Heart right ventricle (tissue), 16 donors: Measurements from ENCODE around the gene UNC5B. TPM values are rescaled to one million over a fixed set of nuclear protein-coding genes. Genes with fewer than 3 reads are reported as not detected.

ENCODE experiments used
- ATAC-seq, 8 donors: fragments of 200-7000 bp; cut with Tn5 transposase; one replicate each; pipeline ENCODE4 v1.9.1; 2020; ENCODE audit warnings: mild to moderate bottlenecking in 8 of 8, moderate library complexity in 8 of 8, moderate number of reproducible peaks in 1 of 8
- DNase-seq, 2 donors: peaks; one replicate each; pipeline ENCODE4 v3.0.0-alpha.2; 2020
- H3K27ac ChIP-seq, 10 donors: fragments of 200-600 bp; sonication (generic) in 2 of 10; one replicate each; pipeline versions ENCODE4 v1.5.0 to v1.8.0; 2020 to 2022; ENCODE audit warnings: mild to moderate bottlenecking in 3 of 10
- H3K27me3 ChIP-seq, 7 donors: fragments of 200-600 bp; one replicate each; pipeline ENCODE4 v1.8.0; 2021 to 2022; ENCODE audit warnings: mild to moderate bottlenecking in 2 of 7
- H3K36me3 ChIP-seq, 9 donors: fragments of 200-600 bp; sonication (generic) in 1 of 9; one replicate each; pipeline versions ENCODE4 v1.5.0 to v1.8.0; 2020 to 2022; ENCODE audit warnings: mild to moderate bottlenecking in 2 of 9
- H3K4me1 ChIP-seq, 9 donors: fragments of 200-600 bp; sonication (generic) in 1 of 9; one replicate each; pipeline versions ENCODE4 v1.5.0 to v1.8.0; 2020 to 2022; ENCODE audit warnings: mild to moderate bottlenecking in 4 of 9
- H3K4me3 ChIP-seq, 10 donors: fragments of 200-600 bp; sonication (generic) in 2 of 10; one replicate each; pipeline versions ENCODE4 v1.5.0 to v1.8.0; 2020 to 2022; ENCODE audit warnings: mild to moderate bottlenecking in 7 of 10, moderate library complexity in 2 of 10
- H3K9me3 ChIP-seq, 11 donors: fragments of 200-600 bp in 10 of 11; sonication (generic) in 2 of 11; one replicate each; pipeline versions ENCODE4 v1.5.0 to v1.8.0; 2013 to 2022; ENCODE audit warnings: mild to moderate bottlenecking in 2 of 11, control low read depth in 1 of 11, moderate library complexity in 1 of 11
- WGBS, 2 donors: extraction: QIAGEN DNeasy Blood & Tissue Kit; methylation state at CpG; one replicate each; pipeline ENCODE4 v1.1.7; 2013; ENCODE audit warnings: inconsistent platforms in 1 of 2; 5-methylcytosine and 5-hydroxymethylcytosine counted together
- intact Hi-C, 10 donors: fragments of 100-400 bp; cut with DNase I; formaldehyde crosslinking; loops; one replicate each; pipeline versions ENCODE4 v1.11.1 to v1.14.2; 2022
- polyA plus RNA-seq, 2 donors: library from polyadenylated mRNA; stranded (reverse); fragments of 200-250 nt; gene quantifications; one replicate each; pipeline ENCODE4 v1.2.3, GENCODE V29; 2013
- total RNA-seq, 10 donors: library from RNA; stranded (reverse); fragmentation: NEBNext Ultra II Directional in 3 of 10; extraction: Animal tissue kit (Norgen Biotek cat#: 25700) in 3 of 10; gene quantifications; one replicate each; pipeline versions ENCODE4 v1.2.1 to v1.2.4, GENCODE V29; 2021 to 2023
- TF ChIP-seq, protein P1 (sequence below), 9 donors: fragments of 200-600 bp; sonication (generic) in 2 of 9; IDR thresholded peaks; one replicate each; pipeline versions ENCODE4 v1.5.0 to v1.8.0; 2021 to 2022; ENCODE audit warnings: antibody characterized with exemption in 9 of 9, mild to moderate bottlenecking in 5 of 9, moderate library complexity in 1 of 9
- donor health status: Arrhythmogenic right ventricular cardiomyopathy.
- donor health status: ischemic (EF 13 %, LVEDD 7.1; RV severe dilation, severe dysfunction).
- donor health status: healthy with polysubstance abuse.
- donor health status: DM: no; HTN: yes; CAD: no.
- donor health status: DM: no; HTN: no; CAD: no.
- donor health status: ischemic (EF 25% LVEDD 6.9; RV normal size, moderate dysfunction).
- donor health status: ischemic (EF 25% LVEDD 5.7; RV mildly dilated, moderate dysfunction).
- donor health status: healthy.
- donor health status: DM: yes; HTN: yes; CAD: no.
- donor health status: Ischemic cardiomyopathy.
- donor health status: ischemic (EF 35%, LVEDD 5.7; RV mildly dilated, moderate dysfunction).
- donor health status: nonischemic (EF 11% LVEDD 7.7; RV severe dilation, severe dysfunction).
- donor health status: DM: yes; HTN: yes; CAD: no.
- donor health status: PGD.
- donor health status: ischemic (EF 29% LVEDD 5.4; RV normal size, mild dysfunction).
- donor health status: nonischemic (EF 23%, LVEDD 6.1; RV moderate dilation, normal function).

The UNC5B gene
- total and polyA plus RNA-seq, 12 donors, result 3.3 to 20.6 (median 12.1) TPM

DNA sequence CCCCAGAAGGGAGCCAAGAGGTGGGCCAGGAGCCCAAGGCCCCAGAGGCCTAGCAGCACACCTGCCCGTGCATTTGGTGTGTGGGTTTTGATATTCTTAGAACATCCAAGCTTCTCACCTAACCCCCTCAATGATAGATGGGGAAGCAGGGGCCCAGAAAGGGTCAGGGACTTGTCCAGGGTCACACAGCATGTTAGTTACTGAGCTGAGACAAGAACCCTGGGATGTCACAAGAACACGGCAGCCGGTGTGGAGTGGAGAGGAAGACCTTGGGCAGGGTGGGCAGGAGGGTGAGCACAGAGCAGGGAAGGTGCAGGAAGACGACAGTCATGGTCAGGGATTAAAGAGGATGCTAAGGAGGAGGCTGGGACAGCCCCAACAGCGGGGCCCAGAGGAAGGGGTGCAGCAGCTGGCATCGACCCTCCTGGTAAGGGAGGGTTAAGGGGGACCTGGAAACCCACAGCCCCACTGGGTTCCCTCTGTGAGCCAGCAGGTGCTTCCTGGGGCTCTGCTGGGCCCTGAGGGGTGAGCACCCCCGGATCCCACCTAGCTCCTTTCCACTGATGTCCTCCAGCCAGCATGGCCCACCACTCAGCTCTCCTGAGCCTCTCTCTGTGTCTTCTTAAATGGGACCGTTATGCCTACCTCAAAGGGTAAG lies 44.4 kb downstream of the UNC5B start:
- DNase-seq (no peak), ATAC-seq (no peak)
- Histone ChIP-seq H3K9me3 (no peaks in the 10 kb centered on the region), H3K27ac (peak overlapping the region in 6 of 10 donors; percentile 7 to 62 (median 44)), H3K36me3 (no peaks in the 10 kb centered on the region), H3K27me3 (no peaks in the 10 kb centered on the region), H3K4me3 (no peak overlapping the region), H3K4me1 (peaks cover 34 to 100% (median 88%) of the 10 kb centered on the region in 9 donors)
- TF ChIP-seq, protein P1, sequence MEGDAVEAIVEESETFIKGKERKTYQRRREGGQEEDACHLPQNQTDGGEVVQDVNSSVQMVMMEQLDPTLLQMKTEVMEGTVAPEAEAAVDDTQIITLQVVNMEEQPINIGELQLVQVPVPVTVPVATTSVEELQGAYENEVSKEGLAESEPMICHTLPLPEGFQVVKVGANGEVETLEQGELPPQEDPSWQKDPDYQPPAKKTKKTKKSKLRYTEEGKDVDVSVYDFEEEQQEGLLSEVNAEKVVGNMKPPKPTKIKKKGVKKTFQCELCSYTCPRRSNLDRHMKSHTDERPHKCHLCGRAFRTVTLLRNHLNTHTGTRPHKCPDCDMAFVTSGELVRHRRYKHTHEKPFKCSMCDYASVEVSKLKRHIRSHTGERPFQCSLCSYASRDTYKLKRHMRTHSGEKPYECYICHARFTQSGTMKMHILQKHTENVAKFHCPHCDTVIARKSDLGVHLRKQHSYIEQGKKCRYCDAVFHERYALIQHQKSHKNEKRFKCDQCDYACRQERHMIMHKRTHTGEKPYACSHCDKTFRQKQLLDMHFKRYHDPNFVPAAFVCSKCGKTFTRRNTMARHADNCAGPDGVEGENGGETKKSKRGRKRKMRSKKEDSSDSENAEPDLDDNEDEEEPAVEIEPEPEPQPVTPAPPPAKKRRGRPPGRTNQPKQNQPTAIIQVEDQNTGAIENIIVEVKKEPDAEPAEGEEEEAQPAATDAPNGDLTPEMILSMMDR (IDR thresholded peaks at IDR 0.05), result no peak
- intact Hi-C loops, result no loop called here
- WGBS, 2 donors, result 84 to 86% methylated on average over 8 of the region's 8 CpGs

DNA sequence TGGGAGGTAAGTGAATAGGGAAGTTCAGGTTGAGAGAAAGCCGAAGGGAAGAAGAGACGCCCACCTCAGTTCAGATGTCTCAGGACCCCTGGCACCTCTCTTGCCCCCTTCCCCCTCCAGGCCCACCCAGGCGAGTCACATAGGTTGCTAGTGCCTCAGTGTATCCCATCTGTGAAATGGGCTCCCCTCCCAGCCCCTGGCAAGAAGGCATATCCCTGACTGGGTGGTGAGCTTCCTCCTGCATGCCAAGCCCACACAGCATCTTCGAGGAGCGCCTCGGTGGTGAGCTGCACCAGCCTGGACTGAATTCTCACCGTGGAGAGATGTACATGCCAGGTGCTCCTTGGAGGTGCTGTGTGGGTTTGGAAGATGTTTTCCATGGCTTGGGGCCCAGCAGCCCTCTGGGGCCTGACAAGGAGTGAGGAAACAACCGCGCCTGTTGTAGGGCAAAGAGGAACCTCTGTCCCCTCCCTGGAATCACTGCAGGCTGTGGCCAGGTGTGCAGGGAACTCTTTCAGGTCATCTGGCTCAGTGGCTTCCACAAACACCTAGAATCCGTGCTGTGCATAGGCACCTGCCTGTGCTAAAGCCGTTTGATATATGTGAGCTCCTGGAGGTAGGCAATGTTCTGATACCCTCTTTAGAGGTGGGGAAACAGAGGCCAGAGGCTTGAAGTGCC lies 45.1 kb downstream of the UNC5B start:
- WGBS, 2 donors, result 89 to 95% methylated on average over 11 of the region's 11 CpGs
- Histone ChIP-seq H3K27me3 (no peaks in the 10 kb centered on the region), H3K4me1 (peaks cover 34 to 100% (median 88%) of the 10 kb centered on the region in 9 donors), H3K36me3 (no peaks in the 10 kb centered on the region), H3K4me3 (no peak overlapping the region), H3K9me3 (no peaks in the 10 kb centered on the region), H3K27ac (peak overlapping the region in 2 of 10 donors; percentile 10 to 89)
- TF ChIP-seq, protein P1 (IDR thresholded peaks at IDR 0.05), result no peak
- no peak for ATAC-seq
- intact Hi-C loops, result no loop called here
- DNase-seq, result no peak

DNA sequence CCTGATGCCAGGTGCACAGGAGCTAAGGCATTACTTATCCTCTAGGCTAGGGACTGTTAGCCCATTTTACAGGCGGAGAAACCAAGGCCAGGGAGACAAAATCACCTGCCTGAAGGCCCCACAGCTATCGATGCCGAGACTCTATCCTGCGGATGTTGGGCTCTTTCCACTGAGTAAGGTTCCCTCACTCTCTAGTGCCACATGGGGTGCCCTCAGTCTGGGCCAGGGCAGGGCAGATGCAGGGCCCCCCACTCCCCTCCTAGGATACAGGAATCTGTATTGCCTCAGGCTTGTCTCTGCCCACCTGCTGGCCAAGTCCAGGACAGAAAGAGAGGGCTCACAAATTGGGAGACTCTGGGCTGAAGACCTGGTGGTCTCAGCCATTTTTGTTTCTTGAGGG lies 45.7 kb downstream of the UNC5B start:
- Histone ChIP-seq H3K4me1 (peaks cover 36 to 100% (median 88%) of the 10 kb centered on the region in 9 donors), H3K27ac (peak overlapping the region in 2 of 10 donors; percentile 10 to 89)
- intact Hi-C loops, result no loop called here

DNA sequence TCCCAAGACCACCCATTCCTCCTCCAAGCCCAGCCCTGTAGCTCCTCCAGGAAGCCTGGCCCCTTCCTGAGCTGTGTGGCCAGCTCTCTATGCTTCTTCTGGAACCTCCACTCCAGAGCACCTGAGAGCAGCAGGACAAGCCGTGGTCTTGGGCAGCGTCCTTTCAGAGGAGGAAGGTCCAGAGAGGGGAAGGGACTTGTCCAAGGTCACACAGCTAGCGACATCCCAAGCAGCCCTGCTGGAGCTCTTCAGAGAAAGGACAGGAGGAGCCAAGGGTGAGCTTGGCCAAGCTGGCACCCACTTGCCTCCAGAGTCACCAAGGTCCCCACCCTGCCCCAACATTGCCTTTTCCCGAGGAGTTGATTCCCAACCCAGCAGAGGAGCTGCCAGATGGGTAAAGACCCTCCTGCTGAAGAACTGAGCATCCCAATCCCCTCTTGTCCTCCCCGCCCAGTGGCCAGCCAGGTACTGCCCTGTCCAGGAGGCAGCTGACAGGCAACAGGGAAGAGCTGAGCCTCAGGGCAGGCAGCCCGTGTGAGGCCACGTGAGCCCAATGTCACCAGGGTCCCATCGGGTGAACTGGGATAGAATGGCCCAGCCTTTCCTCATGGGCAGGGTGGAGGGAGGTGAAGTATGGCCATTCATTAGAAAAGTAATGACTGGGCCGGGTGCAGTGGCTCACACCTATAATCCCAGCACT lies 46.2 kb downstream of the UNC5B start:
- H3K27ac ChIP-seq, result peak overlapping the region in 4 of 10 donors; percentile 10 to 89 (median 88)
- no peak overlapping the region for H3K4me3 ChIP-seq
- TF ChIP-seq, protein P1 (IDR thresholded peaks at IDR 0.05), result no peak
- no peak for ATAC-seq
- no peaks in the 10 kb centered on the region for H3K27me3 ChIP-seq
- WGBS, 2 donors, result 90 to 91% methylated on average over 9 of the region's 9 CpGs
- no peak for DNase-seq
- H3K9me3 ChIP-seq, result no peaks in the 10 kb centered on the region
- intact Hi-C loops, result no loop called here
- H3K36me3 ChIP-seq, result no peaks in the 10 kb centered on the region
- peaks cover 34 to 100% (median 86%) of the 10 kb centered on the region in 9 donors for H3K4me1 ChIP-seq

More for the DNA sequence above, 45.7 kb downstream of the UNC5B start:
- Histone ChIP-seq H3K36me3 (no peaks in the 10 kb centered on the region), H3K9me3 (no peaks in the 10 kb centered on the region), H3K4me3 (no peak overlapping the region), H3K27me3 (no peaks in the 10 kb centered on the region)
- ATAC-seq (no peak), DNase-seq (no peak)
- 99 to 100% methylated on average over 4 of the region's 4 CpGs for WGBS, 2 donors
- TF ChIP-seq, protein P1 (IDR thresholded peaks at IDR 0.05), result no peak
